RPMI8226 (cell line): ENCODE results near the gene PERCC1.
"Not testable (repeated sequence)": the region's sequence is repeated elsewhere in the genome, so short reads cannot be mapped to it uniquely, and the experiment has no call there.

Experiments used
- DNase-seq: peaks from one replicate; pipeline ENCODE4 v3.0.0-alpha.2; 2015

The PERCC1 gene

GRCh38 chr16:1435921-1436697 is 5.2 kb downstream of the PERCC1 start:
- DNase-seq = peak; percentile 53

DNA sequence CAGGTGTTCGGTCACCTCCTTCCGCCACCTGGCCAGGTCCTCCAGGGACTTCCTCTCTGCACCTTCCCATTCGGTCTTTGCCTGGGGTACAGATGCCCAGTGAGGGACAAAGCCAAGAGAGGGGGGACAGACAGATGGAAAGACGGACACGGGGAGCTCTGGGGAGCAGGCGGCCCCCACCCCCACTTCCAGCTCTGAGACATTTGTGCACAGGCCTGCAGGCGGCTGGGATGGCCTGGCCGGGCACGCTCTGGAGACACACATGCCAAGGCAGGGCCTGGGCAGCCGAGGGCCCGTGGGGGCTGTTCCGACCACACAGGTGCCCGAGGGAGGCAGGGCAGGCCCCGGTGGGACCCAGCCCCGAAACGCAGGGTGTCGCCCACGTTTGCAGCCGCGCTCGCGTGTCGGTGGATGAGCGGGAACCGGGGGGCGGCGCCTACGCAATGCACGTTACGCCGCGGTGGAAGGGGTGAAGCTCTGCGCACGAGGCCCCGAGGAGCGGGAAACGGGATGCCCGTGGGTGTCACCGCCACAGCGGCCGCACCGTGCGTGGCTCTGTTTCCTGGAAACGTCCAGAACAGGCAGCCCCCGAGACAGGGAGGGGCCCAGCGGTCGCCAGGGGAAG is 6.0 kb downstream of the PERCC1 start:
- no peak for DNase-seq

GRCh38 chr16:1437606-1438005 is 6.7 kb downstream of the PERCC1 start:
- DNase-seq = no peak

GRCh38 chr16:1438229-1439057 is 7.6 kb downstream of the PERCC1 start:
- DNase-seq = no peak

DNA sequence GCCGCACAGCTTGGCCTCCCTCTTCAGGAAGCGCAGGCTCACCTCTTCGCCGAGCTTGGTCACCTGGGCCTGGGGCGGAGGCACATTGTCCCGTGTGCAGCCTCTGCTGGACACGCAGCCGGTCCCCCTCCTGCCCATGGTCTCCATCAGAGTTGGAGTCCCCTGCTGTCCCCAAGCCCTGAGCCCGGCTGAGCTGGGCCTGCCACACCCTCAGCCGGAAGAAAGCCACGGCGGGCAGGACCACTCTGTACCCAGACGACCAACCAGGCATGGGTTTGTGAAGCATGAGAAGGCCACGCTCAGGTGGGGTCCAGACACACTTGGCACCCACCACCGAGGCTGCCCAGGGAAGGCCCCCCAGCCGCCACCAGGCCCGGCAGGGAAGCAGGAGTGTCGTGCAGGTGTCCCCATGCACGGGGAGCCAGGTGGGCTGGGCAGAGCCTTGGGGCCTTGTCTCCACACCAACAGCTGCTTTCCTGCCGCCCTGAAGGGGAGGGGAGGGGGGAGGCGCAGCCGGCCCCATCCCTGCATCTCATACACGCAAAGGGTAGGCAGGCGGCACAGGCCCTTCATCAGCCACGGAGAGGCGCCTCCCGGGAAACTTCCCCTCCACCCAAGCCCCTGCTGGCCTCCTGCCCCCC is 8.3 kb downstream of the PERCC1 start:
- DNase-seq = no peak

DNA sequence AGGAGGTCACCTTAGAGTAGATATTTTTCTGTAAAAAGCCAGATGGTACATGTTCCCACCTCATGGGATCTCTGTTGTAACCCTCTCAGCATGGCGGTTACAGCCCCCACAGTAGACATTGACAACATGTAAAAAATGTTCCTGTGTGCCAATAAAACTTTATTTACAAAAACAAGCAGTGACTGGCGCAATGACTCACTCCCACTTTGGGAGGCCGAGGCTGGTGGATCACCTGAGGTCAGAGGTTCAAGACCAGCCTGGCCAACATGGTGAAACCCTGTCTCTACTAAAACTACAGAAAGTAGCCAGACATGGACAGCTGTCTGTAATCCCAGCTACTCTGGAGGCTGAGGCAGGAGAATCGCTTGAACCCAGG is 8.8 kb downstream of the PERCC1 start:
- not testable (repeated sequence) for DNase-seq

- DNase-seq = no peak
Measured at GRCh38 chr16:1441391-1441829, 10.5 kb downstream of the PERCC1 start.

DNA sequence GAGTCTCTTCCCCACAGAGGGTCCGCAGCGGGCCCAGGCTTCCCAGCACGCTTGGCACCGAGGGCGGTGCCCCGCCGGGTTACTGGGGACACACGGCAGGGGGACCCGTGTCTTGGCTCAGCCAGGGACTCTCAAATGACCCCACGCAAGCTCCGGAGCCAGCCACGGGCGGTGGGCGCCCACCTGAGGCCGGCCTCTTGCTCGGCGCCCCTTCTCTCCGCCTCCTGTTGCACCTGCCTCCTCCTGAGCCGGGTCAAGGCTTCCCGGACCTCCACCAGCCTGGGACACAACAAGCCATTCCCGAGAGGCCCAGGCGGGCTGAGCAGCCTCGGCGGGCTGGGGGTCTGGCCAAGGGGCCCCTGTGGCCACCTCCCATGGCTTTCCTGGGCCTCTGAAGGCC is 11.8 kb downstream of the PERCC1 start:
- no peak for DNase-seq

DNA sequence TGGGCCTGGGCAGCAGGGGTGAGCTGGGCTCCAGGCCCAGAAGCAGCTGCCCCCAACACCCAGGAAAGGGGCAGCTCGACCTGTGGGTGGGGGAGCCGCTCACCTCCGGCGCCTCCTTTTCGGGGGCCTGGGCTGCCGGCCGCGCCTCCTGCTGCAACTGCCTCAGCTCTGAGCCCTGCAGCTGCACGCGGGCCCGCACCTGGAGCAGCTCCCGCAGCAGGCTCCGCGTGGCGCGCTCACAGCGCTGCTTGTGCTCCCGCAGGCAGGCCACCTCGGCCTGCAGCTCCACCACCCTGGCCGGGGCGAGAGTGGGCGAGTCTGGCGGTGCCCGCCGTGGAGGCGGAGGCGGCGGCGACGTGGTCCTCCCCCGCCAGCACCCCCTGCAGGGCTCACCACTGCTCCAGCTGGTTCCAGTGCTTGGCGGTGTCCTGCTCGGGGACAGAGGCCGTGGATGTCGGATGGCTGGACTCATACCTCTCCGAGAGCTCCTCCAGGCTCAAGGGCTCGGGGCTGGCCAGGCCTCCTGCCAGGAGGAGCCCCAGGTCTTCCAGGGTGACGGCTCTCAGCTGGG is 12.6 kb downstream of the PERCC1 start:
- no peak for DNase-seq

DNA sequence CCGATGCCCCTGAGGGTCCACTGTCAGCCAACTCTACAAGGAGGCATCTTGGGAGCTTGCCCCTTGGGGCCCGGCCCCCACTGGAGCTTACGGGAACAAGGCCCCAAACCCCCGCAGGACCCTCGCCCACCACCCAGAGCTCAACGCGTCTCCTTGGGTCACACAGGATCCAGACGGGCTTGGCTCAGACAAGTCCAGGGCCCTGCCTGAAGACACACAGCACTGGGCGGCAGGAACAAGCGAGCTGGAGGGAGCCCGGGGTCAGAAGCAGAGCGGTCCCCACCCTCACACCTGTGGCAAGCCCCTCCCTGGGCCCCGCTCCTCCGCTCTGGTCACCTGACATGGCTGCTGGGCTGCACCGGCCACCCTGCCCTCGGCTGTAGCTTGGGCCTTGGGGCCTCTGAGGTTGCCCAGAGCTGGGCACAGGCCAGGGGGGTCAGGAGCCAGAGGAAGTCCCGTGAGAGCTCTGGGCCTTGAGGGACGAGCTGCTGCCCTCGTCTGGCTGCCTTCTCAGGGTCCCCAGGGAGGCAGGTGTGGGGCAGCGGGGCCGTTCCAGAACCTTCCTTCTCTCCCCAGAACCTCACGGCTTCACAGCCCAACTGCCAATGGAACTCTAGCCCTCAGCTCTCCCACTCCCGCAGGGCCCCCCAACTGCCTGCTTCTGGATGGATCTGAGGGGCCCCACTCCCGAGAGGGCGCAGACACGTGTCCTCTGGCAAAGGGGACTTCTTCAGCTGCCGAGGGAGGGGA is 13.3 kb downstream of the PERCC1 start, which contains the start of gene CCDC154:
CCDC154 (minus strand) TSS at position 577 of the 750 bp plus-strand sequence; CDS start at position 343, 234 bp downstream.
- DNase-seq = no peak

DNA sequence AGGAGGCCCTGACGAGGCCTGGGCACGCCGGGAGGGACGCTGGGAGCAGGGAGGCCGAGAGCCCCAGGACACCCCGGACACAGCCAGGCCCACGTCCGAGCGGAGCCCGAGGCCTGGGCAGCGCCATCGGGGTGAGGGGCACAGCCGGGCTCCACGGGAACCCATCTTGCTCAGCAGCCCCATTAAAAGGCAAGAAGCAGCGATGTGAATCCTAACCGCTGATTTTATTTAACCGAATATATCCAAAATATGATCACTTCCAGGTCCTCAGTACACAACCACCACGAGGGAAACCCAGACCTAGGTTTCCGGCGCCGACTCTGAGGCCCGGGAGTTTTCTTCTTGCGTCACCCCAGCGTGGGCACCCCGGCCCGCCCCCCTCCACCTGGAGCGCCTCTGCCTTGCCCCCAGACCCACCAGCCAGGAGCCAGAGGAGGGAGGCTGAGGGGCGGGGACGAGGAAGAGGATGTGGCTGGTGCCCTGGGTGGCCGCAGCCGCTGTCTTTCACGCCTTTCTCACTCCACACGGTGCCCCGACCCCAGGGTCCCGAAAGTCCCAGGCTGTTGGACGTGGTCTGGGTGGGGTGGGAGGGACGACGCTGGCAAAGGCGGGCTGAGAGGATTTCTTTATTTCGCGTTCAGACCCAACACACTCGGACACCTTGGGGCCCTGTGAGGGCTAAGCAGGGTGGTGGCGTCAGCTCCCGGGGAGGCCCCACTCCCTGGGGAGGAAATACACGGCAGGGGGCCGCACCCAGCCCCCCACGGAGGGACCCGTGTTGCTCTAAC is 14.0 kb downstream of the PERCC1 start:
- no peak for DNase-seq

- DNase-seq = no peak
Measured at GRCh38 chr16:1445518-1446203, 14.8 kb downstream of the PERCC1 start.

DNA sequence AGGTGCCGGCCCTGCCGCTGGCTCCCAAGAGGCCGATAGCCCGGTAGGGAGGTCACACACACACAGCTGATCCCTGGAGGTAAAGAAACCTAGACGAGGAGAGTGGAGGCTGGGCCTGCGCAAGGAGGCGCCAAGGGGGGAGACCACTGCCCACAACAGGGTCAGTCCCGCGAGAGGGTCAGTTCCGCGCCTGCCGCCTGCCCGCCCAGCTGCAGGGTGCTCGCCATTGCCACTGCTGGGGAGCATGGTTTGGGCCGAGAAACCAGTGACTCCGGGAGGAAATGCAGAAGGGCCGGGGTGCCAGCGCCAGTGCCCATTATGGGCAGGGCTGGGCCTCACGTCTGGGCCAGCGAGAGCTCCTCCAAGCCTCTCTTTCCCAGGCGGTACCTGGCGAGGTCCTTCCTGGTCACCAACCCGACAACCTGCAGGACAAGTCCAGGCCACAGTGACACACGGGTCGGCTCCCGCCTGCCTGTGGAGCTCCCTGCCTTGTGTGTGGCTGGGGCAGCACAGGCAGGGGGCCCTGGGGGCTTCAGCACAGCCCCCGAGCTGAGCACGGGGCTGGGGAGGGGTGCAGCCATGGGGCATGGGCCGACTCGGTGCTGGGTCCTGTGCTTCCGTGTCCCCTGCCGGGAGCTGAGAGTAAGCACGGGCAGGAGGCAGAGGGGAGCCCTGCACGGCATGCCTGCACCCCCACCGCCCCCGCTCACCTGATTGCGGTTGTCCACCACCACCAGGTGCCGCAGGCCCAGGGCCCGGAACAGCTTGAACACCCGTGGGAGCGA is 15.6 kb downstream of the PERCC1 start:
- DNase-seq = no peak

DNA sequence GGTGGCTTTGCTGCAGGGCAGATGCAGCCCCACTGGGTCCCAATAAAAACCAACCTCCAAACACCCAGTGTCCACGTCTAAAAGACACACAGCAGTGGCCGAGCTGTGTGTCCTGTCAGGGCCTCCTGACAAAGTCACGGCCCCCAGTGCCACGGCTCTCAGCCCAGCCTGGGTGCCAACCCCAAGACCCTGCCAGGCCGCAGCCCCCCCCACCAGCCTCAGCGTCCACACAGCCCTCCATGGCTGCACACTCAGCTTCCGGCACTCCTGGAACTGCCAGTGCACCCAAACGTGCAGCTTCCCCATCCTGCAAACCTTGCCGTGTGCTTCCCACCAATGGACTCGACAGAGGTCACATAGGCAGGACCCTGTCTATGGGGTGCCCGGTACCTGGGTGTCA is 17.1 kb downstream of the PERCC1 start:
- no peak for DNase-seq

GRCh38 chr16:1448536-1449116 is 17.7 kb downstream of the PERCC1 start:
- no peak for DNase-seq

GRCh38 chr16:1449201-1449788 is 18.4 kb downstream of the PERCC1 start:
- DNase-seq = no peak

GRCh38 chr16:1450218-1450617 is 19.3 kb downstream of the PERCC1 start:
- DNase-seq = no peak

DNA sequence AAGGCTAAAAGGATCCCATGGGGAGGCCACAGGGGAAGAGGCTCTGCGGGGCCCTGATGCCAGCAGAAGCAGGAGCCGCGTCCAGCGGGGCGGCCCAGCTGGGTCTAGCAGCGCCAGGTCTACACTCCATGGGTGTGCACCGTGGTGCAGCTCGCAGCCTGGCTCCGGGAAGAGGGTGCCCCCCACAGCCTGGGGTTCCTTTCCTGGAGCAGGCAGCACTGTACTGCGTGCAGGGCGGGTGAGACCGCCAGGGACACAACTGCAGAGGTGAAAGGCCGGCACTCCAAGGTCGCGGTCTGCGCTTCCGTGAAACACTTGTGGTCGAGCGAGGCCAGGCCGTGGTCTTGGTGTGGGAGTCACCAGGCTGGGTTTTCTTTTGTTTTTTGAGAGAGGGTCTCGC is 20.0 kb downstream of the PERCC1 start:
- DNase-seq = no peak
